Measurements from ENCODE around the gene CCDC34.
A peak's percentile ranks its signal among the peaks of the same experiment; 100 is the strongest.

Gene CCDC34

GRCh38 chr11:27362749-27363575, at the start of gene CCDC34:
Gene CCDC34 (minus strand): TSS chr11:27363215. CDS start chr11:27363194, 21 bp downstream.
- peak; percentile 84 for DNase-seq (ENCODE audit: low read depth)

DNA sequence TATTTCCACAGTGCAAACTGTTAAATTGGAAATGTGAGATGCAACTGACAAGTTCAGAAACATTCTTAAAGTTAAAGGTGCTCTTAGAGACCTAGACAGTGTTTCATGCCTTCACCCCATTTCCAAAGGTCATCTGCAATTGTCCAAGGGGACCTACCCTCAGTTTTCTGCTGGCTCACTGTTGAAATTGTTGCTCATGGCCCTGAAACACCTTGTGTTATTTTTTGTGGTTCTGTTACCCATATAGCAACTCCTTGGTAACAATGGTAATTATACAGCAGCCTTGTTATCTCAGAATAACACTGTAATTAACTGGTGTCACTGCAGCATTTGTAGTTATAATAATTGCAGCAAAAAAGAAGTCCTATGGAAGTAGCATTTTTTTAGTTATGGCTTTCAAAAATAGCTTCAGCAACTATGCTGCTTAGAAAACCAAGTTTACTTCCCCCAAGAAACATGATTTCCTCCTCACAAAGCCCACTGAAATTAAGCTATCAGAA, 49.2 kb upstream of the CCDC34 start:
- DNase-seq (ENCODE audit: low read depth), result no peak

DNA sequence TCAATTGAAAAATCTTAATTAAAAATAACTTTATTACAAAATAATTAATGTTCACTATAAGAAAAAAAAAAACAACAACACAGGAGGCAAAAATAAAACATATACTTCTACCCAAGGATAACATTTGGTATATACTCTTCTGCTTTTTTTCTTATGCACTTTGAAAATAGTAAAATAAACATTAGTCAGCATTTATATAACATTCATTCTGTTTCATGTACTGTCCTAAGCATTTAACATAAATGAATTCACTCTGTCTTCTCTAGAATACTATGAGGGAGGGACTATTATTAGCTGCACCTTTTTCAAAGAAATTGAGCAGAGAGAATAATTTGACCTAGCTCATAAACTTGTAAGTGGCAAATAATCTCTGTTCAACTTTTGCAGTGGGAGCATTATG, 48.3 kb upstream of the CCDC34 start:
- no peak for DNase-seq (ENCODE audit: low read depth)

DNA sequence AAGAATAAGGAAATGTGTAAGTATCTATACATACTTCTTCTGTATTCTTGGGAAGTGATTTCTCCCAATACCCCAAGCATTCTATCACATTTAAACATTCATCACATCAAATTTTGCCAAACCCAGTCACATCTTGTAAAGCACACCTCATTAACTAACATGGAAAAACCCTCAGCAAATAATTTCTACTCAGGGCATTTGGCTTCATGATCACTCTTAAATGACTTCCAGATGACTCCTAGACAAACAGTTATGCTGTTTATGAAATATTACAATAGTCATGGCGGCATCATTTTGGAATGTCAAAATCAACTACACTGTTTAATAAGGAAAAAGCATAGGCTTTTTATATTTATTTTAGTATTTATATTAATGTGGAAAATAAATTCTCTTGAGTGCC, 47.3 kb upstream of the CCDC34 start:
- DNase-seq (ENCODE audit: low read depth), result no peak

DNA sequence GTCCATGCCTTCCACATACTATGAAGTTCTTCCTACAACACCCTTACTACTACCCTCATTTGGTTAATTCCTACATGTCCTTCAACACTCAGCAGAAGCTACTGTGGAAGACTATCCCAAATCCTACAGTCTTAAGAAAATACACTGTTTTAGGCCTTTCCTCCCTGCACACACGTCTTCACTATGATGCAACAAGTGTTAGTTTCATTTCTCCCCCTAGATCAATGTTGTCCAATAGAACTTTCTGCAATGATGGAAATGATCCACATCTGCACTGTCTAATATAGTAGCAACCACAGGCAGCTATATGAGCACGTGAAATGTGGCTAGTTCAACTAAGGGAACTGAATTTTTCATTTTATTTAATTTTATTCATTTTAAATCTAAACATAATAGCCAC, 46.7 kb upstream of the CCDC34 start:
- DNase-seq (ENCODE audit: low read depth), result no peak

- no peak for DNase-seq (ENCODE audit: low read depth)
These were observed 46.0 kb upstream of the CCDC34 start for GRCh38 chr11:27409049-27409448.

- no peak for DNase-seq (ENCODE audit: low read depth)
These were observed 45.3 kb upstream of the CCDC34 start for GRCh38 chr11:27408246-27408800.

DNA sequence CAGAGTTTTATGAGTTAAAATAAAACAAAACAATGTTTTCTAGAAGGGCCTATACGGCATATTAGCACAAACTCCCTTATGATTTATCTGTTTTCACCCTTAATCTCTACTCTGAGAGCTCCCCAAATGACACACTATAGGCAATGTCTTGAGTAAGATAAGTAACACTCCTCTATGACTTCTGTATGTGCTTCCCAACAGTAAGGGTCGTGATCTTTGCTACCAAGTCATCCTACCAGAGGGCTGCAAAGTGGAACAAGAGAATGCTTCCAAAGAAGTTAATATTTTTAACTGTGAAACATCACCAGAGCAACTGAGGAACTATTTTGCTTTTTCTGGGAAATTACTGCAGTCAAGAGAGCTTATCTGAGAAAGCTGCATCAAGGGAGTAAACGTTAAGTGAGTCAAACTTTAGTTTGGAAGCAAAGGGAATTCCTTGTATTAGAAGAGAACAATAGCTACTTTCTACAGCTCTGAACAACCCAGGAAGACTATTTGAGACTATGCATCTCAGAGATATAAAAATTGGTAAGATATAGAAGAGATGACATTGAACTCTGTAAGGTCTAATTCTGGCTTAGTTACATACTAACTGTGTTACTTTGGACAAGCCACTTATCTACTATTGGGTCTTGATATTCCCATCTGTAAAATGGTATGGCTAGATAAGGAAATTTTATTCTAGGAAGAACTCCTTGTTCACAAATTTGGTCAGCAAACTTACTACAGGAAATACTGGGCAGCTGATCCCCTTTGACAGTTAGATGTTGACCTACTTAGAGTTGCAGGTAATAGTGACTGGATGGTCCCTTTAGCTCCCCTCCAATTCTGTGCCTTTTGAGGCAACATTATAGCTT, 43.7 kb upstream of the CCDC34 start:
- no peak for DNase-seq (ENCODE audit: low read depth)

DNA sequence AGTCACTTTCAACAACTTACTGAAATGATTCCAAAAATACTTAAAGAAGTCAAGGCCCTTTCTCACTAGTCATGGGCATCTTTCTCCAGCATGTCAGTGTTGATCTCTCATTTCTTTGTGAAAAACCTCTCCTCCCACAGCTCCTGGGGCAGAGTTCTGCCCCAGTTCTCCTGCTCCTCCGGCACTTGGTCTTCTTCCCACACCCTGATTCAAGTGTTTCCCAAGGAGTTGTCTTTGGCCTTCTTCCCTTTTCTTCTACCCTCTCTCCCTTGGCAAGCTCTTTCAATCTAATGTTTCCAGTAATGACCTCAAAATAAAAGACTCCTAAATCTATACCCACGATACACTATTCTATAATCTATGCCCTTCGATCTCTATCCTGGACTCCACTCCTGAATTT, 42.1 kb upstream of the CCDC34 start:
- DNase-seq (ENCODE audit: low read depth), result no peak

DNA sequence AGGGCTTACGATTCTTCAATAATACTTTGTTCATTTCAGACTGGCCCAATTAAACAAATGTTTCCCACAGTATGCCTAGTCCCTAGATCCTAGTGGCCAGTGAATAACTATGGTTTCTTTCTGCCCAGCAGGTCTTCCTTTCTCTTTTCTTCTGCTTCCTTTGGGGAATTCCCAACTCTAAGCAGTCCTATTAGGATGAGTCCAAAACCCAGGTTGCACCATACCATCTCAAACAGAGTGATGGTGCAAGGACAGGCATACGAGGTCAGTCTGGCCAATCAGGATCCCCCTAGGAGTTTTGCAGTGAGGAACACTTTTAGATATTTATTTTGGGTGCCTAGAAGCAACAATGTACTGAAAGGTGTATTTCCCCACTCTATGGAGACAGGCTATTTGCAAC, 41.4 kb upstream of the CCDC34 start:
- no peak for DNase-seq (ENCODE audit: low read depth)

DNA sequence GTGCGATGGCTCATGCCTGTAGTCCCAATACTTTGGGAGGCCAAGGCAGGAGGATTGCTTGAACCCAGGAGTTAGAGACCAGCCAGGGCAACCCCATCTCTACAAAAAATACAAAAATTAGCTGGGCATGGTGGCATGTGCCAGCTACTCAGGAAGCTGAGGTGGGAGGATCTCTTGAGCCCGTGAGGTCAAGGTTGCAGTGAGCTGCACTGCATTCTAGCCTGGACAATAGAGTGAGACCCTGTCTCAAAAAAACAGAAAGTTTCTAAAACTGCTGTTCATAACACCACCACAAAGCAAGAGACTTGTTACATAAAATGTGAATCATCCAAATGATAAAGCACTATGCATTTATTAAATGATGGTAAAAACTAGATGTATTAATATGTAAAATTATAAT, 40.2 kb upstream of the CCDC34 start:
- DNase-seq (ENCODE audit: low read depth), result no peak

DNA sequence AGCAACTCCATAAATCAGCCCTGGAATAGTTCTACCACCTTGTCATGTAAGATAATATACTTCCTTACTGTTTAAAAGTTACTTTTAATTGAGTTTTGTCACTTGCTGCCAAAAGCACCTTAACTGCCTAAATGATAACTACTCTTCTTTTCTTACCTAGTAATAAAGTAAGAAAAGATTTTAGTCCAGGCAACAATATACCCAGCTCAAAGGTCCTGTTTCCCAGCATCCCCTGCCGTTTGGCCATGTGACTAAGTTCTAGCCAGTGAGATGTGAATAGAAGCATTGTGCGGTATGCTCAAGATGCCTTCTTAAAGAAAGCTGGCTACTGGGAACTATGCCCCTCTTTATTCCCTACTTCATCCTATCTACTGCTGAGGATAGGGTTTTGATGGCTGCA, 39.4 kb upstream of the CCDC34 start:
- no peak for DNase-seq (ENCODE audit: low read depth)

GRCh38 chr11:27401833-27402316, 38.9 kb upstream of the CCDC34 start:
- no peak for DNase-seq (ENCODE audit: low read depth)

GRCh38 chr11:27401280-27401832, 38.3 kb upstream of the CCDC34 start:
- no peak for DNase-seq (ENCODE audit: low read depth)

DNA sequence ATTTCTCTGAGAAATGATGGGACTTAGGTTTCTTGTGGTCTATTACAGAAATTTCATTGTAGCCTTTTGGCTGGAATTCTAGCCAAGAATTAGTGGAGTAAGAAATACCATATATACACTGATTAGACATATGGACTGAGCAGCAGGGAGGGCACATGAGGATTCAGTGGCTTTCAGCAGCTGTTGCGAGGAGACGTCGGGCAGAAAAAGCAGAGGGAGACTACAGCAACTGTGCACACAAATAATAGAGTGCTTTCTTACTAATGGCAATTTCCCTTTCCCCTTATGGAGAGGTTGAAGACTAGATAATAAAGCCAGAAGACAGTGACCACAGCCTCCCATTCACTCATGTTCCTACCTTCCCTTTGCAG, 35.4 kb upstream of the CCDC34 start:
- DNase-seq (ENCODE audit: low read depth), result no peak

GRCh38 chr11:27397624-27398399, 34.8 kb upstream of the CCDC34 start:
- DNase-seq (ENCODE audit: low read depth), result no peak

- no peak for DNase-seq (ENCODE audit: low read depth)
These were observed 33.3 kb upstream of the CCDC34 start for GRCh38 chr11:27396259-27396839.

DNA sequence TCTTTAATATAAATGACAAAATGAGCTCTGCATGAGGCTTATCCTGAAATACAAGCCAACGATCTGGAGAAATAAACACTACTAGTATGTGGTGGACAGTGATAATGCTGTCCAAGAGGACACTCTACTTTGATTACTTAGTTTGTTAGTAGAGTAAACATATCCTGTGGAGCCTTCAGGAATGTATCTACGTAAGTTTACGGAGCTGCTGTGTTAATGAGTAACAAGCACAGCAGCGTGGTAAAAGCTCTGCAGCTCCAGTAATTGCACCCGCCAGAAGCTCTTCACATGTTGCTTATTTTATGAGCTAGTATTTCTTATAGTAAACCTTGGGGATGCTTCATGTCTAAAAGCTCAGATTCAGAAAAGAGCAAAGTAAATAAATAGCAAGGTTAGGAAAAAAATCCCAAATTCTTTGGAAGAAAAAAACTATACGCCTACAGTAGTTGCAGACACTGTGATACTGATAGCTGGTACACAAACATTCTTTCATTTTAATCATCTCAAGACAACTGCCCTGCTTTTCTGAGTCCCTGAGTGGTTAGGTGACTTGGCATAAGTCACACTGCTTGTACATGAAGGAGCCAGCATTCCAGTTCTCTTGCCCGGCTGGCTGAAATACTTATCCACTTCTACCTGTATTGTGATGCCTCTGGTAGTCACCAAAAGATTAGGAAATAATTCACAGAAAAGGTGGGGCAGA, 32.7 kb upstream of the CCDC34 start:
- no peak for DNase-seq (ENCODE audit: low read depth)

GRCh38 chr11:27394781-27395228, 31.8 kb upstream of the CCDC34 start:
- DNase-seq (ENCODE audit: low read depth), result no peak

All from stimulated activated CD8-positive, alpha-beta memory T cell treated with anti-CD3 and anti-CD28 coated beads, Interleukin-15, amount 100 ng/mL, for 24 hours (primary cell).